ENCODE data around the gene PGRMC1.
A peak's percentile ranks its signal among the peaks of the same experiment; 100 is the strongest.
"Not testable (repeated sequence)": the region's sequence is repeated elsewhere in the genome, so short reads cannot be mapped to it uniquely, and the experiment has no call there.

Gene PGRMC1

DNA sequence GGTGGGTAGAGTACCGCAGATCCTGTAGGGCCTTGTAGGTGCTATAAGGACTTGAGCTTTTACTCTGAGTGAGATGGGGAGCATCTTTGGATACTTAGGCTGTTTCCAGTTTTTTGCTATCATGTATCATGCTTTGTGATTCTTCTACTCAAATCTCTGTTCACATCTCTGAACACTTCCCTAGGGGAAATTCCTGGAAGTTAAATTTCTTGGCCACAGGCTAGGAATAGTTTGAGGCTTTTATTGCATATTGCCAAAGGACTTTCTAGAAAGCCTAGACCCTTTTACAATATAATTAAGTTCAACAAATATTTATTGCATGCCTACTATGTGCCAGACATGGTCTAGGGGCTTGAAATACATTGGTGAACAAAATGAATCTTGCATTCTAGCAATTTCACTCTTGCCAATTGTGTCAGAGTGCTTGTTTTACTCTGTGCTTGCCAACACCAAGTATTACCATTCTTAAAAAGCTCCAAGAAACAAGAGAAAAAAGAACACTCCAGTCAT is 4.1 kb upstream of the PGRMC1 start:
- no peak for DNase-seq (ENCODE audit: low spot score)

DNA sequence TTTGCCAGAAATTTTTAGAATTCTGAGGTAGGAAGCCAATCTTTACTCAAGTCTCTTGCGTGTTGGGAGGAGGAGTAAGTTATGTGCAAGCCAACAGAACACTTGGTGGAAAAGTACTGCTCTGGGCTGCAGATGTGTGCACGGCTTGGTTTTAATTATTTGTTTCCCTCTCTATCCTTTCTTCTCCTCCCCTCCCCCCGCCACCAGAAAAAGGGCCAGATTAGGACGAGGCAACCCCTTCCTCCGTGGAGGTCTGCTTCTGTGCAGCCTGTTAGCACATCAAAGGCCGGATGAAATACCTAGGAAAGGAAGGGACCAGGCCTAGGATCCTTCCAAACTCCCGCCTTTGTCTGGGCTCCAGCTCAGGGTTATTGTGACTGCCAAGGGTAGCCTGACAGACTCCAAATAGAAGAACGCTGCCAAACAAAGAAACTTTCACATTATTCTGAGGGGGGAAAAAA is 1.0 kb upstream of the PGRMC1 start:
- DNase-seq (ENCODE audit: low spot score), result no peak

DNA sequence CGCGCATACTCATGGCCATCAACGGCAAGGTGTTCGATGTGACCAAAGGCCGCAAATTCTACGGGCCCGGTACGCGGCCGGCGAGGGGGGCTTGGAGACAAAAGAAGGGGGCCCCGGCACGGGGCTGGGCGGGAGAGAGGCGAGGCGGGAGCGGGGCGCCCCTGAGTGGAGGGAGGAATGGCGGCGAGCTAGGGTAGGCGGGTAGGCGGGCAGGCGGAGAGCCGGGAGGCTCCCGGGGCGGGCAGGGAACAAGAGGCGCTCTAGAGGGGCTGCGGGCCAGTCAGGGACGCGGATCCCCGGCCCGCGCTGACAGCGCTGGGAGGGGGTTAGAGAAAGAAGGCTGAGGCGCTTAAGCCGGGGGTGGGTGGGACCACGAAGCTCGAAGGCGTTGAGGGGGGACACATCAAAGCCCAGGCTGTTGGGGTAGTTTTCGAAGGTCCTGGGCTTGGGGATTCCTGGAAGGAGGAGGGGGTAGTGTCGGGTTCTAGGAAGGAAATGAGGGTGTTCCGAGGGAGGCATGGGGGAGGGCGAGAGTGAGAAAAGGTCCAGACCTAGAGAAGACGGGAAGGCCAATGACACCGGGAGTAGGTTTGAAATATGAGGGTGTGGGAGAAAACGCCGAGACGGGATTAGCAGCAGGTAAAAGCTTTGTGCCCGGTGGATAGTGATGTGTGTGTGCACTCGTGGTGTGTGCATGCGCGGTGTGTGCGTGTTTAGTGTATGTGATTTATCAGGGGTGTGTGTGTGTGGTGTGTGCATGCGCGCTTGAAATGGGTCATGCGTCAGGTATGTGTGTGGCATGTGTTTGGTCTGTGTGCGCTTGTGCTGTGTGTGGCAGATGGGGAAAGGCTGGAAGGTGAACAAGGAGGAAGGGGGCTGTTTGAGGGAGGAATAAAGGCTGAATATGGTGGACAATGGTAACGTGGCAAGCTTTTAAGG is 807 bp downstream of the PGRMC1 start:
- peak; percentile 17 for DNase-seq (ENCODE audit: low spot score)

DNA sequence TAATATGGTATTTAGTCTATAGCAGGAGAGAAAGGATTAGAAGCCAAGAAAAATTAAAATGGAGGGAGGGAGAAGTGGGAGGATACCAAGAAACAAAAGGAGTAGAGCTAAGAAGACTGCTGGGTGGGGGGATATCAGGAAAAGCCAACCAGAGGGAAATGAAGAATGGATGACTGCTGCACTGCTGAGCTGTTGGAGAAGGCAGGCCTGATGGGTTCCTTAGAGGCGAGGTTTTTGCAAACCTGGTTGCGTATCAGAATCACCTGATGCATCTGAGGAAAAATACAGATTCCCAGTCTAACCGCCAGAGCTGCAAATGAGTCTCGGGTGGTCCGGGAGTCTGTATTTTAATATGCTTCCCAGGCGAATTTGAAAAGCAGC is 1.5 kb downstream of the PGRMC1 start:
- no peak for DNase-seq (ENCODE audit: low spot score)

DNA sequence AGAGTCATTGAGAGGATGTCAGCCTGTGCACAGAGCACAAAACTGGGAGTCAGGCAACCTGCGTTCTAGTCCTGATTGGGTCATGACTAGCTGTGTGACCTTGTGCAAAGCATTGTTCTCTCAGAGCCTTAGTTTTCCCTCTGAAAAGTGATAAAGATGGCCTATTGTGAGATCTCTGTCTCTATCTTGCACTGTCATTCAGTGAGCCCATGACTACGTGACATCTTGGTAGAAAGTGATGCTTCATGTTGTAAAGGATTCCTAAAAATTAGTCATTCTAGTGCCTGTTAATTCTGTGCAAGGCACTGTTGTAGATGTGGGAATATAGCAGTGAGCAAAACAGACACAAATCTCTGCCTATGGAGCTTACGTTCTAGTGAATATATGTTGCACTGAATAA is 2.5 kb downstream of the PGRMC1 start:
- no peak for DNase-seq (ENCODE audit: low spot score)

DNA sequence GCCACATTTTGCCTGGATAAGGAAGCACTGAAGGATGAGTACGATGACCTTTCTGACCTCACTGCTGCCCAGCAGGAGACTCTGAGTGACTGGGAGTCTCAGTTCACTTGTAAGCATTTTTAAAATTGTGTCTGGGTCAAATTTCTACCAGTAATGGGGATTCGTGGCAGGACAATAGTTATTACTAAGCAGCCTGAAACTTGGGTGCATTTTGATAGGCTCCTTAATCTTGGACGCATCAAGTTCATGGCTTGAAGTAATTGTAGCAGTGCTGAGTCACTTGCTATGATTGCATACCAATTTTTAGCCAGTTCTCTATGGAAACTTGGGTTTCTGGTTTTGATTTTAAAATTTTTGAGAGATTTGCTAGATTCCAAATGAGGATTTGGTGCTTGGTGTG is 4.3 kb downstream of the PGRMC1 start:
- no peak for DNase-seq (ENCODE audit: low spot score)

DNA sequence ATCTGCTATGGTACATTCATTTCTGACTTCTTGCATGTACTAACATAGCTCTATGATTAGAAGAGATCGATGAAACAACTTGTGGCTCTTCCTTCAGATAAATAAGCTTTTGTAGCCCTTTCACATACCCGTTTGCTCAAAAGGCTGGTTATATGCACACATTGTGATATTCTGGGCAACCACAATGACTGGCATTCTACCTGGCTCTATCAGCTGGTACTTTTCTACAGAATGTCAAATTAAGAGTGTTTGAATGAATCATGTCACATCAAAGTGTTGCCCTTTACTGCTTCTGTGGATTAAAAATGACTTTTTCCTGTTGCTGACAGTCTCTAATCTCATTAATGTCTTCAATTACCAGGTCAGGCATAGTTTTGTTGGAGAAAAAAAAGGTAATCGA is 11.6 kb downstream of the PGRMC1 start:
- no peak for DNase-seq (ENCODE audit: low spot score)

DNA sequence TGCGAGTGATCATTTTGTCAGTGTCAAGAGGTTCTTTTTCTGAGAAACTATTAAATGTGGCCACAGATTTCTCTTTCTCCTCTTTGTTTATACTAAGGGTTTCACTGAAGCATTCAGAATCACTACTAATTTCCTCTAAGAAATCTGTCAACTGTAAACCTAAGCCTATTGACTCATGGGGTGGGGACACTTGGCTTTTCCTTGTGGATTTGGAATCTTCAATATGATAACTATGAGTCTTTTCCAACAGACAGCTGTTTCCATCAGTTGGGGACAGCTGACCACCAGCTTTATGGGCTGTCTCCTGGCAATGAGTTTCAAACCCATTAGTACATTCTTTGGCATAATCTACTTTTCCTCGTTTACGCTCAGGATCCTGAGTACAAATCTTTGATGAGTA is 13.8 kb downstream of the PGRMC1 start:
- no peak for DNase-seq (ENCODE audit: low spot score)

DNA sequence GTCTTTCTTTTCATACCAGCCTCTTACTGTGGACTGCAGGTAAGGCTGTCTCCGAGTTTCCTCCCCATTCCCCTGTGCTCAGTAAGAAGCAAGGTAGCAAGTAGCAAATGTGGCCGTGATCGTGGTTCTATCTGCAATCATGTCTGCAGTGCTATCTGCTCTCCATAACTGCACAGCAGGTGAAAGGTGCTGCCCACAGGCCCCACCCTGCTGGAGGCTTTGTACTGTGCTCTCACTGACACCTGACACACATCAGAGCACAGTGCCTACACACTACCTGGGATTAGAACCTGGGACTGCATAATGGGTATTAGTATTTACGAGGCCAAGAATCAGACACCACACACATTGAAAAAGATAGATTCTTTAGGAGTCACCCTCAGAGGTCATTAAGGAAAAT is 15.3 kb downstream of the PGRMC1 start:
- no peak for DNase-seq (ENCODE audit: low spot score)

DNA sequence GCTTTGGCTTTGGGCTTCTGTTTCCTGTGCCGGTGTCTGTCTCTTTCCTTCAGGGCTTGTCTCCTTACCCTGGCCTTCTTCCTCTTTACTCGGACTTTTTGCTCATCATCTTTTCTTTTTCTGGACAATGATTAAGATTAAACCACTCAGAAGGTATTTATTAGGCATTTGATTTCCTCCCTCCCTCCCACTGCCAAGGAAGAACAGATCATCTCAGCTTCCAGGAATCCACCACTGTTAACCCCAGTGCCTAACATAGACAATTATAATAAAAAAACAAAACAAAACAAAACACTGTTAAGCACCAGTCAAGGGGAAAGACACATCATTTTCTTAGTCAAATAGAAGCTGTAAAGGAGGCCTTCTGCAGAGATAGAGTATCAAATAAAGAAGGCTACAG is 16.6 kb downstream of the PGRMC1 start:
- no peak for DNase-seq (ENCODE audit: low spot score)

DNA sequence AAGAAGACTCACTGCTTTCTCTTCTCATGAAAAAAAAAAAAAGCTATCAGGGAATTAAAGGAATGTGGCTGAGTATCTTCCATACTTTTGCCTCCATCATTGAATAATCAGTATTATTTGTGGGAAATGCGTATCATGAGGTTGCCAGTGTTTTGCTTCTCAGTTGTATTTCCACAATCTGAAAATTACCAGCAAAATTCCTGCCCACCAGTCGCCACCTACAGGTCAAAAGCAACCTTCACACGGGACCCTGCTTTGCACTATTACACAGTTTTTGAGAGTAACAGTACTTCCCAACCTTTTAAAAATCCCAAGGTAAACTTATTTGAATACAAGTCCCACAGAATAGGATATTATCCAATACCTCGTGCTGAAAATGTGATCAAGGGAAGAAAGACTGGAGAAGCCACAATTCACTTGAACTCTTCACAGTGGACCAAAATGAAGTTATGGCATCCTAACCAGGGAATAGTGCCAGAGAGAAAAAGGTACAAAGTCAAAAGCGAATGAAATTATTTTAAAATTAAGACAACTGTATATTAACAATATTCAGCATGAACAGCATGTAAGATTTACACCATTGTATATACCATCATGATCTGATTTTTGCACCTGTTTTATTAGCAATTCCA is 30.4 kb downstream of the PGRMC1 start:
- DNase-seq (ENCODE audit: low spot score), result peak; percentile 5

DNA sequence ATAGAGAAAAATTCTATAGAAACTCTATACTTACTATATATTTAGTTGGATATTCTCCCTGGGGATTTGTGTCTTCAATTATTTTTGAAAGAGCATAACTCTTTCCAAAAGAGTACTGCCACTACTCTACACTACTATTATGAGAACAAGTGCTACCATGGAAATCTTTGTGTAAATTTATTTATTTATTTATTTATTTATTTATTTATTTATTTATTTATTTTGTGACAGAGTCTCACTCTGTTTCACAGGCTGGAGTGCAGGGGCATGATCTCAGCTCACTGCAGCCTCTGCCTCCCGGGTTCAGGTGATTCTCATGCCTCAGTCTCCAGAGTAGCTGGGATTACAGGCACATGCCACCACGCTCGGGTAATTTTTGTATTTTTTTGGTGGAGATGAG is 31.0 kb downstream of the PGRMC1 start:
- DNase-seq (ENCODE audit: low spot score), result not testable (repeated sequence)

DNA sequence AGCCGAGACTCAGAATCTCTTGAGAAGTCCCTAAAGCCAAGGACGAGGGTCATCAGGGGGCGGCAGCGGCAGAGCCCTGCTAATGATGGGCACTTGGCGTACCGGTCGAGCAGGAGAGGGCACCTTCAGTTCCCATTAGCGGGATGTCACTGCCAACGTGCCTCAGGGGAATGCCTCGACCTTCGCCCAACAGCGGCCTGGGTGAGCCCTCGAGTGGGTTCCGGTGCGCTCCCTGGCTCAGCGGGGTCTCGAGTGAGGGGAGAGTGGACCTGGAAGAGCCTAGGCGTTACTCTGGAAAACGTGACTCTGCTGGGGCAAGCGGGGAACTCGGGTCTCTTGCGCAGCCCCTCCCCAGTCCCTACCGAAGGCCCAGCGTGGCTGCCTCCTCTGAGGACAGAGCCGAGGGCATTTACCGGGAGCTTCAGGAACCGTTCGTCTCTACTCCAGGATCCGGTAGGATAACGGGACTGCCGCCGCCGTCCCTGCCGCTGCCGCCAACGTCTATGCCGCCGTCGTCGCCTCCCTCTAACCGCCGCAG is 36.9 kb downstream of the PGRMC1 start:
- no peak for DNase-seq (ENCODE audit: low spot score)

DNA sequence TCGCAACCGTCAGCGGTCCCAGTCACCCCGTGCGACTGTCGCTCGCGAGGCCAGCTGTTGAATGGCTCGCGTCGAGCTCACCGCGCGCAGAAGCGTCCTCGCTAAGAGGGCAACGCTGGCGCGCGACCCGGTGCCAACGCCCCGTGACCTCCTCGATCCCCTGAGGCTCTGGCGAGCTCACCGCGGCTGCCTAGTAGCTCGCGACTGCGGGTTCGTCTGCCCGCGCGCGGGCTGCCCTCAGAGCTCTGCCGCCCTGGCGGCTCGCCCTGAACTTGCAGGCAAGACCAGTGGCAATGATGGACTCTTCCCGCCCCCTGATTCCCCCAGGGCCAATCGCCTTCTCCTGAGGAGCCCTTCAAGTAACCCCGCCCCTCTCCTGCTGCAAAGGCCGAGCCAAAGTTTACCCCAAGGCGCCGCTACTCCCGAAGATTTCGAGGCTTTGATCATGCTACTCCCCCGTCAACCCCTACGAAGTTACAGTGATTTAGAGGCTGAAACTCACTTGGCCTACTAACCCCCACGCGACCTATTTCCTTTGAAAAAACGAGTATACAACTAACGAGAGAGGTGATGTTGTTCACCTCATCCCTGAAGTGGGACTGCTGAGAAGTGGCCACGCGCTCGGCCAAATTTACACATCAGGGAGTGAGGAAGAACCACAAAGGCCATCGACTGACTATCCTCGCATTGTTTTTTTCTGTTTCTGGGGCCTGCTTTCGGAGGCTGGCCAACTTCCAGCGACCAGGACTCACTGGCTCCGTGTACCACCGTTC is 37.5 kb downstream of the PGRMC1 start:
- peak; percentile 12 for DNase-seq (ENCODE audit: low spot score)

DNA sequence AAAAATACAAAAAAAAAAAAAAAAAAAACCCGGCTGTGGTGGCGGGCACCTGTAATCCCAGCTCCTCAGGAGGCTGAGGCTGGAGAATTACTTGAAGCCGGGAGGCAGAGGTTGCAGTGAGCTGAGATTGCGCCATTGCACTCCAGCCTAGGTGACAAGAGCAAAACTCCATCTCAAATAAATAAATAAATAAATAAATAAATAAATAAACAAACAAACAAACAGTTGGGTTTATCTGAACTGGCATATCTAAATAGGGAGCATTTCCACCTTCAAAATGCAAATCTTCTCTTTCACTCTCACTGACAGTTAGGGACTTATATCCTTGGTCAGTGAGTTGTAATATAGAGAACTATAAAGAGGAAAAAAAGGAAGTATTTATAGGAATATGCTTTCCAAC is 46.3 kb downstream of the PGRMC1 start:
- not testable (repeated sequence) for DNase-seq (ENCODE audit: low spot score)

DNA sequence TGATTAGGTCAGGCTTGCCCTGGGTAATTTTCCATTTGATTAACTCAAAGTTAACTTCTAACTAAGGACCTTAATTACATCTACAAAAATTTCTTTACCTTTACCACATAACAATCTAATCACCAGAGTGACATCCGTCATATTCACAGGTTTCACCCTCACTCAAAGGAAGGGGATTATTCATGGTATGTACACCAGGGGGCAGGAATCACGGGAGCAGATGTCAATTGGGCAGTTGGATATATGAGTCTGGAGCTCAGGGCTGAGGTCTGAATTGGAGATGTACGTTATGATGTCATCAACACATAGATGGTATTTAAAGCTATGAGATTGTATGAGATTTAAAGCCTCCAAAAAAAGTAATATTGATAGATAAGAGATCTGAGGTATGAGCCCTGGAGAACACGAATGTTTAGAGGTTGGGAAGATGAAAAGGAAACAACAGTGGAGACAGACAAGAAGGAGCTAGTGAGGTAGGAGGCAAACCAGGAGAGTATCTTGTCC is 52.9 kb downstream of the PGRMC1 start:
- DNase-seq (ENCODE audit: low spot score), result no peak

DNA sequence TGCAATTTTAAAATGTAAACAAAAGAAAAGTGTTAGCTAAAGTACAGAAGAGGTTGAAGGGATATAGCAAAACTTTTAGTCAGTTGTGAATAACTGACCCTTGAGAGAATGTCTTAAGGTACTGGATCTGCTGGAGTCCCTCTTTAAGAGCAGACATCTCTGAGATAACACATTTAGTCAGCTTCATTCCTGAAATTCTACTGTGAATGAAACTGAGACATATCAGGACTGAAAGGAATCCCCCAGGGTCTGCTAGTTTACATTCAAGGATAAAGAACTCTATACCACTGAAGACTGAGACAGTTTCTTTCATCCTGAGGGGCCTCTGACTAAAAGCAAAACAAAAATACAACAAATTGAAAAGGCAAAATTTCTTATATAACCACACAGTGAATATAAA is 54.4 kb downstream of the PGRMC1 start:
- DNase-seq (ENCODE audit: low spot score), result no peak

DNA sequence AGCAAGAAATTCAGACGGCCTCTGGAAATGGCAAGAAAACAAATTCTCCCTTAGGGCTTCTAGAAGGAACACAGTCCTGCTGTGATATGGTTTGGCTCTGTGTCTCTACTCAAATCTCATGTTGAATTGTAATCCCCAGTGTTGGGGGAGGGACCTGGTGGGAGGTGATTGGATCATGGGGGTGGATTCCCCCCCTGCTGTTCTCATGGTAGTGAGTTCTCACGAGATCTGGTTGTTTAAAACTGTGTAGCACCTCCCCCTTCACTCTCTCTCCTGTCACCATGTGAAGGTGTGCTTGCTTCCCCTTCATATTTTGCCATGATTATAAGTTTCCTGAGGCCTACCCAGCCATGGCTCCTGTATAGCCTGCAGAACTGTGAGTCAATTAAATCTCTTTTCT is 55.2 kb downstream of the PGRMC1 start:
- not testable (repeated sequence) for DNase-seq (ENCODE audit: low spot score)

DNA sequence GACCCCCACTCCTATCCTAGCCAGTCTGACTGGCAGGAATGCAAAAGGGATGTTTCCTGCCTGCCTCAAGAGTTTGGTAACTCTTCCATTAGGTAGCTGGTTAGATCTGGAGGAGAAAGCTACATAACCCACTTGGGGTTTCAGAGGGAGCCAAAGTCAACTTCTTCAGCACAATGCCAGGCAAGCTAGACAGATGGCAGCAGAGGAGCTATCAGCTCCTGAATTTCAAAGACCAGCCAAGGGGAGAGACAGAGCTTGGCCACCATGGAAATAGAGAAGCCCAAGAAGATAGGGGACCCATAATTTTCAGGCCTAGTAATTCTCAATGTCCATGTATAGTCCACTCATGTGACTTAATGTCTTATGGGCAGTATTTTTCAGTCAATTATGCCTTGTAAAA is 56.4 kb downstream of the PGRMC1 start:
- DNase-seq (ENCODE audit: low spot score), result no peak
